Stomach (tissue), 9 donors: Measurements from ENCODE around the gene MRPL54. TPM values are rescaled to one million over a fixed set of nuclear protein-coding genes. Genes with fewer than 3 reads are reported as not detected.

Experiments used
- DNase-seq, 2 donors: peaks; one replicate each; pipeline versions ENCODE4 v3.0.0 to v3.0.0-alpha.2; 2013 to 2019
- H3K27ac ChIP-seq, 5 donors: fragments of 200-600 bp in 4 of 5; sonication (generic) in 4 of 5; one replicate each; pipeline ENCODE4 v1.5.1; 2013 to 2019; ENCODE audit warnings: mild to moderate bottlenecking in 1 of 5, moderate library complexity in 1 of 5
- H3K27me3 ChIP-seq, 3 donors: fragments of 200-600 bp; sonication (generic); one replicate each; pipeline ENCODE4 v1.5.1; 2017 to 2019; ENCODE audit warnings: mixed run types in 1 of 3
- H3K36me3 ChIP-seq, 4 donors: fragments of 200-600 bp; sonication (generic); 1 replicate in 3 of 4; 2 replicates in 1 of 4; pipeline ENCODE4 v1.5.1; 2016 to 2019
- H3K4me1 ChIP-seq, 4 donors: fragments of 200-600 bp; sonication (generic); one replicate each; pipeline ENCODE4 v1.5.1; 2016 to 2019
- H3K4me3 ChIP-seq, 4 donors: fragments of 200-600 bp; sonication (generic) in 3 of 4; one replicate each; pipeline ENCODE4 v1.5.1; 2016 to 2019; ENCODE audit warnings: mild to moderate bottlenecking in 1 of 4
- H3K9me3 ChIP-seq, 4 donors: fragments of 200-600 bp; sonication (generic); one replicate each; pipeline ENCODE4 v1.5.1; 2016 to 2019
- CTCF ChIP-seq, 7 experiments: fragments of 450-650 bp in 4 of 7; fragments of 200-600 bp in 3 of 7; sonication (generic) in 3 of 7; IDR thresholded peaks; one replicate each; pipeline ENCODE4 v1.5.1; 2016 to 2019; ENCODE audit warnings: antibody characterized with exemption in 7 of 7, control low read depth in 2 of 7, mild to moderate bottlenecking in 1 of 7
- EP300 ChIP-seq: sonication (generic); formaldehyde crosslinking; IDR thresholded peaks from one replicate; pipeline ENCODE4 v1.6.1; 2017; ENCODE audit warnings: antibody characterized with exemption
- POLR2A ChIP-seq, 4 donors: fragments of 450-650 bp; IDR thresholded peaks; one replicate each; pipeline ENCODE4 v1.6.1; 2016; ENCODE audit warnings: antibody characterized with exemption in 4 of 4, control low read depth in 2 of 4, mild to moderate bottlenecking in 1 of 4, moderate library complexity in 1 of 4
- POLR2AphosphoS5 ChIP-seq, 3 donors: sonication (generic); formaldehyde crosslinking; IDR thresholded peaks; one replicate each; pipeline ENCODE4 v1.6.1; 2016; ENCODE audit warnings: antibody characterized with exemption in 3 of 3
- WGBS, 5 donors: extraction: QIAGEN DNeasy Blood & Tissue Kit in 3 of 5; methylation state at CpG; one replicate each; pipeline versions ENCODE4 v1.1.5 to v1.1.7; 2013 to 2018; 5-methylcytosine and 5-hydroxymethylcytosine counted together
- intact Hi-C: fragments of 100-400 bp; cut with DNase I; formaldehyde crosslinking; loops from one replicate; pipeline ENCODE4 v1.15.1; 2023; ENCODE audit warnings: low total_unique reads
- polyA plus RNA-seq, 3 donors: library from polyadenylated mRNA; stranded (reverse); fragments of 200-250 nt; gene quantifications; one replicate each; pipeline ENCODE4 v1.2.3, GENCODE V29; 2013
- small RNA-seq, 4 donors: library from RNA; depleted of rRNA; stranded (forward); fragments of <200 nt; gene quantifications; one replicate each; pipeline ENCODE3, GENCODE V24; 2016
- total RNA-seq, 5 donors: library from RNA; depleted of rRNA; stranded (reverse); fragments of >200 nt; gene quantifications; one replicate each; pipeline versions ENCODE4 v1.1.0 to v1.2.3, GENCODE V29; 2014 to 2016
- donor health status: healthy with polysubstance abuse.
- donor health status: Bipolar disorder and iron deficiency.
- donor health status: healthy.

MRPL54 gene
- total and polyA plus RNA-seq, 8 donors = 15.2 to 221 (median 159) TPM

DNA sequence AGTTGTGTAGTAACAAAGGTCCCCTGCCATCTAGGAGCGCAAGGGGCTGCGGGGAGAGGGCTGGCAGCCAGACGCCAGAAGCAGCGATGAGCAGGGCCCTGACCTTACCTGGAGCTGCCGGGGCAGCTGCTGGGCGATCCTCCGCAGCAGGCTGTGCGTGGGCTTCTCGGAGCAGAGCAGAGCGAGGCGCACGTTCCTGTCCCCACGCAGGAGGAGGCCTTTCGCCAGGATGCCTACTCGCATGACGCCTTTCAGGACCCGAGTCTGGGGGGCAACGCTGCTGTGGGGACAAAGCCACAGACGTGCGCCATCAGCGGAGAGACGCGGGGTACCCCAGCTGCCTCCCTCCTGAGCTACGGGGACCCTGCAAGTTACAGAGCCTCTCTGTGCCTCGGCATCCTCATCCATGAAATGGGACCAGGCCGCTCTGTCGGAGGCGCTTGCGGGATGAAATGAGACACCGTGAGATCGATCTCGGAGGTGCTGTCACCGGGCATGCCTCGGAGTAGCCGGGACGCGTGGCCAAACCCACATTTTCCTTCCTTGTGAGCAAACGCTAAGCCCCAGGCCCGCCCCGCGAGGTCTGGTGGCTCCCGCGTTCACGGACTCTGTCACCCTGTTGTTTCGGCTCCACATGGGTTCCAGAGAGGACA is 54.2 kb downstream of the MRPL54 start:
- DNase-seq = no peak
- Histone ChIP-seq H3K27ac (no peak overlapping the region), H3K4me1 (peaks cover under 1 to 27% (median 8%) of the 10 kb centered on the region in 4 donors), H3K36me3 (no peaks in the 10 kb centered on the region), H3K4me3 (no peak overlapping the region), H3K27me3 (peaks cover 0 to 5% (median 0%) of the 10 kb centered on the region in 3 donors), H3K9me3 (no peaks in the 10 kb centered on the region)
- TF ChIP-seq POLR2AphosphoS5 (IDR thresholded peaks at IDR 0.05) (no peak), CTCF (IDR thresholded peaks at IDR 0.05) (no peak), EP300 (no peak), POLR2A (IDR thresholded peaks at IDR 0.05) (no peak)
- 89 to 95% (median 91%) methylated on average over 32 to 45 of the region's 45 CpGs for WGBS, 5 donors
- intact Hi-C loops = no loop called here

Small RNAs within 50 kb of the gene (small RNA-seq; reads per million reads assigned to genes)
- gene AC005777.1 = 0 reads per million in 4 donors

Other genes starting within 250 kb of the MRPL54 start
- gene TEKTIP1, start 223.5 kb upstream of the MRPL54 start, total RNA-seq = not detected
- gene TEKTIP1, start 223.5 kb upstream of the MRPL54 start, polyA plus RNA-seq = under 1 TPM in 2 of 3 donors, not detected in 1; 0.28 to 1.00 TPM
- 10 to 100 TPM in 4 of 5 donors, under 1 TPM in 1; 0.58 to 96.4 (median 62.5) TPM for gene MFSD12, start 205.1 kb upstream of the MRPL54 start, total RNA-seq
- gene MFSD12, start 205.1 kb upstream of the MRPL54 start, polyA plus RNA-seq = 10 to 100 TPM in 2 of 3 donors, 1 to 10 TPM in 1; 8.2 to 35.6 (median 34.1) TPM
- 100 to 1,000 TPM in 3 of 5 donors, 10 to 100 TPM in 2; 39.8 to 638 (median 160) TPM for gene HMG20B, start 189.7 kb upstream of the MRPL54 start, total RNA-seq
- gene HMG20B, start 189.7 kb upstream of the MRPL54 start, polyA plus RNA-seq = 100 to 1,000 TPM in 1 of 3 donors, 10 to 100 TPM in 2; 79.5 to 103 (median 80.6) TPM
- gene GIPC3, start 177.2 kb upstream of the MRPL54 start, total RNA-seq = 1 to 10 TPM in 1 of 5 donors, not detected in 4; 2.9 TPM
- 1 to 10 TPM in 2 of 3 donors, under 1 TPM in 1; 0.75 to 2.0 (median 1.1) TPM for gene GIPC3, start 177.2 kb upstream of the MRPL54 start, polyA plus RNA-seq
- gene TBXA2R, start 155.8 kb upstream of the MRPL54 start, total RNA-seq = 1 to 10 TPM in 1 of 5 donors, under 1 TPM in 1, not detected in 3; 0.37 to 1.0 TPM
- 1 to 10 TPM in 2 of 3 donors, under 1 TPM in 1; 0.50 to 2.6 (median 1.2) TPM for gene TBXA2R, start 155.8 kb upstream of the MRPL54 start, polyA plus RNA-seq
- gene CACTIN, start 135.9 kb upstream of the MRPL54 start, total RNA-seq = 100 to 1,000 TPM in 1 of 5 donors, 10 to 100 TPM in 3, 1 to 10 TPM in 1; 9.8 to 180 (median 19.4) TPM
- 10 to 100 TPM; 10.2 to 13.9 (median 12.4) TPM for gene CACTIN, start 135.9 kb upstream of the MRPL54 start, polyA plus RNA-seq
- 100 to 1,000 TPM in 1 of 5 donors, 10 to 100 TPM in 4; 15.1 to 164 (median 36.8) TPM for gene PIP5K1C, start 62.2 kb upstream of the MRPL54 start, total RNA-seq
- gene PIP5K1C, start 62.2 kb upstream of the MRPL54 start, polyA plus RNA-seq = 10 to 100 TPM in 2 of 3 donors, 1 to 10 TPM in 1; 8.6 to 18.5 (median 12.5) TPM
- 100 to 1,000 TPM in 2 of 5 donors, 10 to 100 TPM in 3; 31.9 to 204 (median 95.1) TPM for gene TJP3, start 54.3 kb upstream of the MRPL54 start, total RNA-seq
- 10 to 100 TPM; 62.3 to 96.1 (median 93.1) TPM for gene TJP3, start 54.3 kb upstream of the MRPL54 start, polyA plus RNA-seq
- gene APBA3, start 990 bp upstream of the MRPL54 start, total RNA-seq = 100 to 1,000 TPM in 1 of 5 donors, 10 to 100 TPM in 3, 1 to 10 TPM in 1; 9.4 to 111 (median 16.4) TPM
- 10 to 100 TPM; 15.7 to 17.4 (median 16.7) TPM for gene APBA3, start 990 bp upstream of the MRPL54 start, polyA plus RNA-seq
- not detected for gene RAX2, start 9.5 kb downstream of the MRPL54 start, total RNA-seq
- gene RAX2, start 9.5 kb downstream of the MRPL54 start, polyA plus RNA-seq = not detected
- 10 to 100 TPM in 2 of 5 donors, 1 to 10 TPM in 2, not detected in 1; 1.4 to 48.7 (median 12.1) TPM for gene MATK, start 23.7 kb downstream of the MRPL54 start, total RNA-seq
- gene MATK, start 23.7 kb downstream of the MRPL54 start, polyA plus RNA-seq = 1 to 10 TPM; 2.0 to 3.4 (median 2.9) TPM
- gene ZFR2, start 106.4 kb downstream of the MRPL54 start, total RNA-seq = under 1 TPM in 1 of 5 donors, not detected in 4; 0.29 TPM
- gene ZFR2, start 106.4 kb downstream of the MRPL54 start, polyA plus RNA-seq = under 1 TPM in 1 of 3 donors, not detected in 2; 0.10 TPM
- gene ATCAY, start 118.0 kb downstream of the MRPL54 start, total RNA-seq = under 1 TPM in 2 of 5 donors, not detected in 3; 0.87 to 0.92 TPM
- gene ATCAY, start 118.0 kb downstream of the MRPL54 start, polyA plus RNA-seq = under 1 TPM in 2 of 3 donors, not detected in 1; 0.25 to 0.75 TPM
- gene NMRK2, start 170.4 kb downstream of the MRPL54 start, total RNA-seq = under 1 TPM in 1 of 5 donors, not detected in 4; 0.55 TPM
- gene NMRK2, start 170.4 kb downstream of the MRPL54 start, polyA plus RNA-seq = 1 to 10 TPM in 2 of 3 donors, under 1 TPM in 1; 0.68 to 4.3 (median 2.3) TPM
- 100 to 1,000 TPM in 2 of 5 donors, 10 to 100 TPM in 3; 58.5 to 238 (median 75.8) TPM for gene DAPK3, start 208.4 kb downstream of the MRPL54 start, total RNA-seq
- 10 to 100 TPM; 47.0 to 73.5 (median 51.9) TPM for gene DAPK3, start 208.4 kb downstream of the MRPL54 start, polyA plus RNA-seq
- 1,000 to 10,000 TPM in 4 of 5 donors, 100 to 1,000 TPM in 1; 872 to 1,656 (median 1,431) TPM for gene EEF2, start 222.8 kb downstream of the MRPL54 start, total RNA-seq
- 1,000 to 10,000 TPM in 2 of 3 donors, 100 to 1,000 TPM in 1; 667 to 1,312 (median 1,239) TPM for gene EEF2, start 222.8 kb downstream of the MRPL54 start, polyA plus RNA-seq
- 10 to 100 TPM in 4 of 5 donors, 1 to 10 TPM in 1; 9.3 to 93.6 (median 37.5) TPM for gene PIAS4, start 245.1 kb downstream of the MRPL54 start, total RNA-seq
- 10 to 100 TPM in 1 of 3 donors, 1 to 10 TPM in 2; 6.6 to 14.8 (median 9.3) TPM for gene PIAS4, start 245.1 kb downstream of the MRPL54 start, polyA plus RNA-seq